ENCODE results near the gene BBS9. TPM values are rescaled to one million over a fixed set of nuclear protein-coding genes. Genes with fewer than 3 reads are reported as not detected.
"Not testable (repeated sequence)": the region's sequence is repeated elsewhere in the genome, so short reads cannot be mapped to it uniquely, and the experiment has no call there.

The BBS9 gene
- total RNA-seq, 1 donor from 2014 or later: 19.6 TPM

DNA sequence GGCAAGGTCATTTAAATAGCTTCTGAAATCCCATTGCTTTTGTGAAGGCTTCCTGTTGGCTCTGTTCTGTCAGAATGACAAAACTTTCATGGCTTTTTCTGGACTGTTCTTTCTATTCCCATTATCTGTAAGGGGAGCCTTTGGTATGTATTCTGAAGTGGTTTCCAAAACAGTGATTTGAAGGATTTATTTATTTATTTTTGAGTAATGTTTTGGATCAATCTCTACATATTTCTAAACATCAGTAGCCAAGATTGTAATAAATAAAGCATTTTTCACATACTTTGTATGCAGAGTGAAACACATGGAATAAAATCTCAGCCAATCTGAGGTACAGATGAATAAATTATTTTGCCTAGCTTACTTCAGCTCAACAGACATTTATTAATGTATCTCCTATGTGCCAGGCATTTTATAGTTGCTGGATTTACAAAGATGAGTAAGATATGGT, 121.1 kb downstream of the BBS9 start:
- ATAC-seq: no peak
- Histone ChIP-seq H3K9me3 (no peaks in the 10 kb centered on the region), H3K4me3 (no peak overlapping the region), H3K27ac (no peak overlapping the region), H3K4me1 (peaks cover 3% of the 10 kb centered on the region), H3K36me3 (no peaks in the 10 kb centered on the region), H3K27me3 (no peaks in the 10 kb centered on the region)
- no peak for DNase-seq
- intact Hi-C loops (cut with DNase I): no loop called here
- TF ChIP-seq, protein P1, sequence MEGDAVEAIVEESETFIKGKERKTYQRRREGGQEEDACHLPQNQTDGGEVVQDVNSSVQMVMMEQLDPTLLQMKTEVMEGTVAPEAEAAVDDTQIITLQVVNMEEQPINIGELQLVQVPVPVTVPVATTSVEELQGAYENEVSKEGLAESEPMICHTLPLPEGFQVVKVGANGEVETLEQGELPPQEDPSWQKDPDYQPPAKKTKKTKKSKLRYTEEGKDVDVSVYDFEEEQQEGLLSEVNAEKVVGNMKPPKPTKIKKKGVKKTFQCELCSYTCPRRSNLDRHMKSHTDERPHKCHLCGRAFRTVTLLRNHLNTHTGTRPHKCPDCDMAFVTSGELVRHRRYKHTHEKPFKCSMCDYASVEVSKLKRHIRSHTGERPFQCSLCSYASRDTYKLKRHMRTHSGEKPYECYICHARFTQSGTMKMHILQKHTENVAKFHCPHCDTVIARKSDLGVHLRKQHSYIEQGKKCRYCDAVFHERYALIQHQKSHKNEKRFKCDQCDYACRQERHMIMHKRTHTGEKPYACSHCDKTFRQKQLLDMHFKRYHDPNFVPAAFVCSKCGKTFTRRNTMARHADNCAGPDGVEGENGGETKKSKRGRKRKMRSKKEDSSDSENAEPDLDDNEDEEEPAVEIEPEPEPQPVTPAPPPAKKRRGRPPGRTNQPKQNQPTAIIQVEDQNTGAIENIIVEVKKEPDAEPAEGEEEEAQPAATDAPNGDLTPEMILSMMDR (IDR thresholded peaks at IDR 0.05): no peak

DNA sequence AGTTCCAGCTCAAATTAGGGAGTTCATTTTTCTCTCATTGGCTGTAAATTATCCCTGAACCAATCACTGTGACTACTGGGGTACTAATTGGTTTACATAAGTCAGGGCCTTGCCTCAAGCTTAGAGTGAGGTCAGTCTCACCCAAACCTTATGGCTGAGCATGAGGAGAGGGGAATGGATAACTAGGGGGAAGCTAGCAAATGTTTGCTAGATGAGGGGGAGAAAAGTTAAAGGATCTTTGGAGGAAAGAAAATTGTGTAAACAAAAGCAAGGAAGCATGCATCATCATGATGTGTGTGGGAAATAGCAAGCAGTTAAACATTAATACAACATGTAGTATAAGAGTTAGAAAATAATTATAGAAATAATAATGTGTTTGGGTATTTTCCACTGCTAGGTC, 121.9 kb downstream of the BBS9 start:
- Histone ChIP-seq H3K4me3 (no peak overlapping the region), H3K27ac (no peak overlapping the region), H3K36me3 (no peaks in the 10 kb centered on the region), H3K9me3 (no peaks in the 10 kb centered on the region), H3K27me3 (no peaks in the 10 kb centered on the region), H3K4me1 (peaks cover 3% of the 10 kb centered on the region)
- no peak for ATAC-seq
- intact Hi-C loops (cut with DNase I): no loop called here
- DNase-seq: no peak
- TF ChIP-seq, protein P1 (IDR thresholded peaks at IDR 0.05): no peak

DNA sequence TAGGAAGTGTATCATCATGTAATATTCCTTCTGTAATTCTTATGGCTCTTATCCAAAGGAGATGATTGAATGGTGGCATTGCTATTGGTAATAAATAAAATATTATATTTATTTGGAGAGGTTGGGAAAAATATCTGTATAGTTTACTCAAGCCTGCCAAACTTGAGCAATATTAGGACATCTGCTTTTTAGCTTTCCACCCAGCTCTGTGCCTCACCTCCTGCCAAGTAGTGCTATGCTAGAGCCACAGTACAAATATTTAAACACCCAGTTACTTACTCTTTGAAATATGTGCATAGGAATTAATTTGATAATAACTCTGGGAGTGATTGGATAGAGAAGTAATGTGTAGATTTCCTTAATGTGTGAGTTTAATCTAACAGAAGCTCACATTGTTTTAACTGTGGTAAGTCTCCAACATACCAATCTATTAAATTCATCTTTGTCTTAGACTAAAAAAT, 129.2 kb downstream of the BBS9 start:
- Histone ChIP-seq H3K9me3 (no peaks in the 10 kb centered on the region), H3K27ac (no peak overlapping the region), H3K27me3 (no peaks in the 10 kb centered on the region), H3K4me3 (no peak overlapping the region), H3K4me1 (no peaks in the 10 kb centered on the region), H3K36me3 (no peaks in the 10 kb centered on the region)
- ATAC-seq (no peak), DNase-seq (no peak)
- TF ChIP-seq, protein P1 (IDR thresholded peaks at IDR 0.05): no peak
- intact Hi-C loops (cut with DNase I): no loop called here

DNA sequence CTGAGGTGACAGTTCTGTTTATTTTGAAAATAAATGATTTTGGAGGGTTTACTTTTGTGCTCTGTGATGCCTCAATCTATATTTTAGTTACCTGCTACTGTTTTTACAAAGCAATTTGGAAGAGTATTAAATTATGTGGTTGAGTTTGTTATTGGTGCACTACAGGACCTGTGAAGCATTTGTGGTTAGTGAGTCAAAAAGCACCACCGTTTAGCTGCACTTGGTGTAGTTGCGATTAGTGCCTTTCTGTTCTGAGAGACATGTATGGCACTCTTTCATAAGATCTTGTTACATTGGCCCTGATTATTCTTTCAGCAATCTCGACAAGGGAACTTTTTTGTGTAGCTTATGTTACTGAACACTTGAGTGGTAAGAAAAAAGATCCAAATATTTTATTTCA, 132.2 kb downstream of the BBS9 start:
- Histone ChIP-seq H3K4me3 (no peak overlapping the region), H3K4me1 (no peaks in the 10 kb centered on the region), H3K27me3 (no peaks in the 10 kb centered on the region), H3K27ac (no peak overlapping the region), H3K9me3 (no peaks in the 10 kb centered on the region), H3K36me3 (no peaks in the 10 kb centered on the region)
- DNase-seq (no peak), ATAC-seq (no peak)
- TF ChIP-seq, protein P1 (IDR thresholded peaks at IDR 0.05): no peak
- intact Hi-C loops (cut with DNase I): no loop called here

DNA sequence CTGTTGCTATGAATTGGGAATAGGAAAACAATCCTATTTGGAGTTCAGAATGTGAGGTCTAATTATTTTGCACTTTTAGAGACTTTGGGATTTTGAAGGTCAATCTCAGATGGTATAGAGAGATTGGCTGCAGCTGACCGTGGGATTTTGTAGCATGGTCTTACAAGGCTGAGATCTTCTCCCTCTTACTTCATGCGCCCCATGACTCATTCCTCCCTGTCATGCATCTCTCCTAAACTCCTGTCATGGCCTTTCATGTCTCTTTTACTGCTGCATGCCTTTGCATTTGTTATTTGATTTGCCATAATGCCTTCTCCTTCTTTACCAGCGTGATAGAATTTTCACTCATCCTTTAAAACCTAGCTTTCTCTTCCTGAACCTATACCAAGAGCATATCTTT, 133.1 kb downstream of the BBS9 start:
- Histone ChIP-seq H3K36me3 (no peaks in the 10 kb centered on the region), H3K4me1 (no peaks in the 10 kb centered on the region), H3K4me3 (no peak overlapping the region), H3K27ac (no peak overlapping the region), H3K27me3 (no peaks in the 10 kb centered on the region), H3K9me3 (no peaks in the 10 kb centered on the region)
- DNase-seq (no peak), ATAC-seq (no peak)
- intact Hi-C loops (cut with DNase I): no loop called here
- TF ChIP-seq, protein P1 (IDR thresholded peaks at IDR 0.05): no peak

DNA sequence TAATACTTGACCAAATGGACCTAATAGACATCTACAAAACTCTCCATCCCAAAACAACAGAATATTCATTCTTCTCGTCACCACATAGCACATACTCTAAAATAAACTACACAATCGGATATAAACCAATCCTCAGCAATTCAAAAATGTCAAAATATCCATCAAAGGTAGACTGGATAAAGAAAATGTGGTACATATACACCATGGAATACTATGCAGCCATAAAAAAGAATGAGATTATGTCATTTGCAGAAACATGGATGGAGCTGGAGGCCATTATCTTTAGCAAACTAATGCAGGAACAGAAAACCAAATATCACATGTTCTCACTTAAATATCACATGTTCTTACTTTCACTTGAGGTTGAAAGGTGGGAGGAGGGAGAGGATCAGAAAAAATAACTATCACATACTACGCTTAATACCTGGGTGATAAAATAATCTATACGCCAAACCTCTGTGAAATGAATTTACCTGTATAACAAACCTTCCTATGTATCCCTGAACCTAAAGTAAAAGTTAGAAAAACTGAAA, 142.5 kb downstream of the BBS9 start:
- intact Hi-C loops (cut with DNase I); H3K4me3 ChIP-seq; DNase-seq; ATAC-seq; H3K27me3 ChIP-seq; H3K27ac ChIP-seq; H3K4me1 ChIP-seq; H3K9me3 ChIP-seq; H3K36me3 ChIP-seq: not testable (repeated sequence)
